Urothelium cell line (cell line): ENCODE measurements around the gene TMEM191B.
"Not testable (repeated sequence)": the region's sequence is repeated elsewhere in the genome, so short reads cannot be mapped to it uniquely, and the experiment has no call there.

Source experiments
- DNase-seq: peaks from one replicate; pipeline ENCODE4 v3.0.0; 2011; ENCODE audit warnings: low spot score, mixed read lengths
- FAIRE-seq: peaks from 2 replicates; lab custom pipeline; 2011; peaks lifted over from hg19 to GRCh38; lab: Jason Lieb, UNC

The TMEM191B gene

DNA sequence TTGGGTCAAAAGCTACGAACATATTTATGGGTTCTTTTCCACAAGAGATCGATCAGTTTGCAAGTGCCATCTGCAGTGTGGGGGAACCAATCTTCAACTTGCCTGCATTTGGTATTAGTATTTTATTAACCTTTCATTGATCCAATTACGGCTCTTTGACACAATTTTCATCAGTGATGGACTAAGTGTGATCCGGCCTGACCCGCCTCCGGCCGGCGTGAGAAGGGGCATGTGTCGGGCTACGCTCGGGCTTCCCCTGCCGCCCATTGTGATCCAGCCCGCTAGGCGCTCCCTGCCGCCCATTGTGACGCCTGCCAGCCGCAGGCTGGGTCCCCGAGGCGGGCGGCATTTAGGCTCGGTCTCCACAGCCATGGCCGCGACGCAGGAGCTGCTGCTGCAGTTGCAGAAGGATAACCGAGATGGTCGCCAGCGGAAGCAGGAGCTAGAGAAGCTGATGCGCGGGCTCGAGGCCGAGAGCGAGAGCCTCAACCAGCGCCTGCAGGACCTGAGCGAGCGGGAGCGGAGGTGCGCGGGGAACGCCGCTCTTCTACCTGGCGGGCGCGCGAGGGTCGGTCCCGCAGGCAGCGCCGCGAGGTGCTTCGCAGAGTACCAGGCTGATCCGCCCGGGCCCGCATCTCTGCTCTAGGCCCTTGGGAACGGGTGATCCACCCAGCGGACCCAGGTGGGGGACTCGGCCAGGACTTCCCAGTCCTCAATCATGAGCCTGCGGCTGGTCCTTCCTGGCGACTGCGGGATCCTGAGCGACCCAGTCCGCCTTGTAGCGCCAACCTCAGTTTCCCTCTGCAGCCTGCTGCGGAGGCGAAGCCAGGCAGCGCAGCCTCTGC, at the start of gene TMEM191B:
TMEM191B (plus strand) TSS at position 51 of the 845 bp plus-strand sequence; CDS start at position 230, 179 bp downstream.
- not testable (repeated sequence) for DNase-seq, FAIRE-seq

DNA sequence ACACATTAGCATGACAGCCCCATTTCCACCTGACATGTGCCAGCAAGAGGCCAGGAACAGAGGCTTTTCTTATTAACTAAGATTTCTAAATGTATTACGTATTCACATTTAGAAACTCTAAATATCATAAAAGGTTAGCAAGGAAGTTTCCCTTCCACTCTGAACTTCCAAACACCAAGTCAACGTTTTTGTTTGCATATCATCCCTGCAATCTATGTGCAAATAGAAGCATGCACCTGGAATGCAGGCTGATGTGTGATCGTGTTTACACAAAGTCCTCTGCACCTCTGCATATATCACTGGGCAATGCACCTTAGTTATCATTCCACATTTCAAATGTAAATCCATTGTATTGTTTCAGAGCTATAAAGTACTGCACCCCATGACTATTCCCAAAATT, 31.4 kb upstream of the TMEM191B start:
- not testable (repeated sequence) for FAIRE-seq, DNase-seq

DNA sequence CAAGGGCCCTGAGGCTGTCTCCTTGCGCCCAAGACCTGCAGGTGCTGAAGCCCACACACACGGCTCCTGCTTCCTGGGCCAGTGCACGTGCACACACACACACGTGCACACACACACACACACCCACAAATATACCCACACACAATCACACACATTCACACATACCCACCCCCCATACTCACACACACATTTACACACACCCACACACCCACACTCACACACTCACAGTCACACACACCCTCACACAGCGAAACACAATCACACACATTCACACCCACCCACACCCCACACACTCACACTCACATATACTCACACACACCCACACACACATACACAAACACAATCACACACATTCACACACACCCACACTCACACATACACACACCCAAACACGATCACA, 16.3 kb upstream of the TMEM191B start:
- not testable (repeated sequence) for DNase-seq, FAIRE-seq

DNA sequence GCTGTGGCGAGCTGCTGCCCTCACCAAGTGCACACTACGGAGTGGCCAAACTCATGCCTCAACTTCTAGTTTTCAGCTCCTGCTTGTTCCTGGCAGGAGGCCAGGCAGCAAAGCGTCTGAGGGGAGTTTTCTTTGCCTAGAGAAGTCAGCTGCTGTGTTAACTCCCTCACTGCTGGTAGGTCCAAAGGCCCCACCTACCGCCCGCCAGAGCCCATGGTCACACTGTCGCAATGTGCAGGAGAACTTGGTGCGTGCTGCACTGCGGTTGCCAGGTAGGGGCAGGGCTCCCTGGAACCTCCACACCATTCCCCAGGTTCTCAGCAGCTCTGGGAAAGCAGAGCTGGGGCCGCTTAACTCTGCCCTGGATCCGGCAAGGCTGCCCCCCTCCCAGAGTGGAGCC, 15.2 kb upstream of the TMEM191B start:
- FAIRE-seq = not testable (repeated sequence)

DNA sequence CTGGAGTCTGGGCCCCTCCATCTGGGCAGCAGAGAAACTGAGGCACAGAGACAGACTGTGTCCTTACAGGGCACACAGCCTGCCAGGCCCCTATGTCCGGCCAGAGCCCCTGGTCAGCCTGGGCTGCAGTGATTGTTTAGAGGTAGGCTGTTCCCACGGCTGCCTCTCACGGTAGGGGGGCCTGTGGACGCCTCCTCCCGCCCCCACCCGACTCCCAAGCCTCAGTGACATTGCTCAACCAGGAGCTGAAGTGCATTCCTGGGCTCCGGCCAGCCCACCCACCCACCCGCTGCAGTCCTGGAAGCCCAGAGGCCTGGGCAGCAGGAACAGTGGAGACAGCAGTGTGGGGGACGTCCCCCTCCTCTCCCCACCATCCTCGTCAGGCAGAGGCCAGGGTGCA, 14.1 kb upstream of the TMEM191B start:
- FAIRE-seq, DNase-seq: not testable (repeated sequence)

More for the DNA sequence above, 15.2 kb upstream of the TMEM191B start:
- not testable (repeated sequence) for DNase-seq

DNA sequence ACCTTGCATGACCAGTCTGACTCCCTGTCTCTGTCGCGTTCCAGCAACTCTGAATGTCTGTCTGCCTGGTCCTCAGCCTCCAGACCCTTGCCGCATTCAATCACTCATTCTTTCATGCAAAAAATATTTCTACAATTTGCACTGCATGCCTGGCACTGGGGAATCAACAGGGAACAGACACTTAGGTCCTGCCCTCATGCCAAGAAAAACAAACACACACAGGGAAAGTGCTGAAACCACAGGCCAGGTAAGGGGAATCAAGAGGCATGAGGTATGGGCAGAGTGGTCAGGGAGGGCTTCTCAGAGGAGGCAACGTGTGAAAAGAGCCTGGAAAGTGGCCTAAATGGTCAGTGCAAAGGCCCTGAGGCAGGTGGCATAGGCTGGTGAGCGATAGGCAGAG, 9.5 kb upstream of the TMEM191B start, which contains the start of gene GGTLC3:
GGTLC3 (minus strand) TSS at position 101 of the 400 bp plus-strand sequence. CDS start 264 bp downstream, outside the sequence.
- FAIRE-seq = not testable (repeated sequence)

GRCh38 chr22:18522762-18523161, 4.8 kb upstream of the TMEM191B start:
- DNase-seq, FAIRE-seq: not testable (repeated sequence)

More for the DNA sequence above, 9.5 kb upstream of the TMEM191B start, which contains the start of gene GGTLC3:
- DNase-seq = not testable (repeated sequence)

- DNase-seq, FAIRE-seq: not testable (repeated sequence)
These were observed 4.3 kb upstream of the TMEM191B start for GRCh38 chr22:18523328-18523727.

GRCh38 chr22:18528597-18529415, 1.2 kb downstream of the TMEM191B start:
- not testable (repeated sequence) for DNase-seq, FAIRE-seq

- FAIRE-seq, DNase-seq: not testable (repeated sequence)
These were observed 2.0 kb downstream of the TMEM191B start for GRCh38 chr22:18529416-18530145.

- DNase-seq, FAIRE-seq: not testable (repeated sequence)
These were observed 6.0 kb downstream of the TMEM191B start for GRCh38 chr22:18533633-18534032.

GRCh38 chr22:18534315-18534714, 6.7 kb downstream of the TMEM191B start:
- not testable (repeated sequence) for FAIRE-seq, DNase-seq

- not testable (repeated sequence) for FAIRE-seq, DNase-seq
These were observed 12.4 kb downstream of the TMEM191B start for GRCh38 chr22:18539994-18540393.

DNA sequence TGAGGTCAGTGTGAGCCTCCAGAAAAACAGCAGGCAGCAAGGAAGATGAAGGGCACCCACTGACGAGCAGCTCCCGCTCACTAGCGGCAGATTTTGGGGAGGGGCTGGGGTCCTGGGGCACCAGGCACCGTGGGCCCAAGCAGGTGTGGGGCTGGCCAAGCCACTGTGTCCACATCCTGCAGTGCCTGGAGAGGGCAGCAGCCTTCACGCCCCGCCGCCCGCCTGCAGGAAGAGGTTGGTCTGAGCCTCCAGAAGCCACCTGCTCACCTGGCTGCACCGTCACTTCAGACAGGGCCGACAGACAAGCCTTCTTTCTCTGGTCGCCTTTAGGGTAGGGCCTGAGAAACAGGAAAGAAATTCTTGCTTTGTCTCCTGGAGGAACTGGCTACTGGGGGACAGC, 15.8 kb downstream of the TMEM191B start:
- not testable (repeated sequence) for FAIRE-seq, DNase-seq

DNA sequence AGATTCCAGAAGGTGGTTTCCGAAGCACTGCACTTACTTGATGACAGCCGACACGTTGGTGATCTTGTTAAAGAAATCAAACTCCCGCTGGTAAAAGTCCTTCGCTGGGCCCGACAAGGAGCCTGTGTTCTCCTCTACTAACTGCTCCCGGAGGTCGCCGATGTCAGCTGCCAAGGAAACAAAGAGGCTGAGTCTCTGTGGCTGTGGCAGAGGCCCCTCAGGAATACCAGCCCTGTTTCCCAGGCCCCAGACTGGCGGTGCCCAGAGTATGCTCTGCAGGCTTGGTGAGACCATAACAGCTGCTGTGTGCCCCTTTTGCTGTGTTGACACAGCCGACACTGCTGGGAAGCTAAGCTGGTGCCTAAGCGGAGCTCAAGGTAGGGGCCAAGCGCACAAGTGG, 17.0 kb downstream of the TMEM191B start:
- not testable (repeated sequence) for FAIRE-seq, DNase-seq

GRCh38 chr22:18549458-18550179, 22.0 kb downstream of the TMEM191B start:
- FAIRE-seq, DNase-seq: not testable (repeated sequence)

DNA sequence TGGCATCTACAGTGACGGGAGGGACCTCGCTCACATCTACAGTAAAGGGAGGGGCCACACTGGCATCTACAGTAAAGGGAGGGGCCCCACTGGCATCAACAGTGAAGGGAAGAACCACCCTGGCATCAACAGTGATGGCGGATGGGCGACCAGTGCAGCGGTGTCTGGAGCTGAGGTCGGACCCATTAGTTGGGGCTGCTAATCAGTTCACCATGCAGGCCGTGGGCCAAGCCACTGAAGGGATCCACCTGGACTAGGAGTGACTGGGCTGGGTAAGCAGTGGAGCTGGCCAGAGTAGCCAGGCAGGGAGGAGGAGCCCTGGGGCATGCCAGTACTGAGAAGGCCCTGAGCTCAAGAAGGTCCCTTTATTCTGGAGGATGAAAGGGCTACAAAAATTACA, 23.4 kb downstream of the TMEM191B start:
- FAIRE-seq, DNase-seq: not testable (repeated sequence)

DNA sequence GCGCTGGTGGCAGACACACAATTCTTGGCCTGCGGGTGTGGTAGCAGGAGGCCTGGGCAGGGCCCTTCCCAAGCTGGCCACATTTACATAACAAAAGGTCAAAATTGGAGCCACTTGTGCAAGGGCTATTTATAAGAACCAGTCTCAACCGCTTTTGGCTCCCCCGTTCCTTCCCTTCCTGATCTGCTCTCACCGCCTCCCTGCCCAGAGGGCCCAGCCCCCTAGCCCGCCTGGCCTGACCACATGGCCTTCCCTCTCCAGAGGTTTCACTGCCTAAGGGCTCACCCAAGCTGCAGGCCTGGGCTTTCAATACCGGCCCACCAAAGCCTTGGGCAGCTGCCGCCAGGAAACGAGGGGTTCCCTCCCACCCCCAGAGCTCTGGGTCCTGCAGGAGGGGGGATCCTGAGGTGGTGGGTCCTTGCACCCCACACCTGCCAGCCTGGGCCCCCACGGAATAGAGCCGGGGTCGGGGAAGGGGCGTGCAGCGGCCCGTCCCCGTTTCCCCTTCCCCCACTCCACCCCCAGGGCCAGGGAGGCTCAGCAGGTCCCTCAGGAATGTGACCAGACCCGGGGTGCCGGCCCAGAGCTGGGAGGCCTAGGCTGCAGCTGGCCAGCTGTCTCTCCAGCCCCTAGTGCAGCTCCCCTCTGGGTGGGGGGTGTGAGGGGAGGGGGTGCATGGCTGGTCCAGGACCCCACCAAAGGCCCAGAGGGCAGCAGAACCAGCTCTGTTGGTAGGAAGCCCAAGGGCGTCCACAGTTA, 25.4 kb downstream of the TMEM191B start:
- DNase-seq, FAIRE-seq: not testable (repeated sequence)
